Karpas-422 (cell line): ENCODE measurements around the gene SRCIN1. TPM values are rescaled to one million over a fixed set of nuclear protein-coding genes. Genes with fewer than 3 reads are reported as not detected.

Experiments used
- DNase-seq: peaks from one replicate; pipeline ENCODE4 v3.0.0-alpha.2; 2015
- H2AFZ ChIP-seq: fragments of 200-600 bp; sonication (generic); 2 replicates; pipeline ENCODE4 v1.6.1; 2014; ENCODE audit warnings: antibody characterized with exemption, low read length, mixed read lengths
- H3K27ac ChIP-seq: fragments of 200-600 bp; sonication (generic); 2 replicates; pipeline ENCODE4 v1.5.1; 2014; ENCODE audit warnings: mild to moderate bottlenecking, low read length, moderate library complexity
- H3K27me3 ChIP-seq: fragments of 200-600 bp; sonication (generic); 2 replicates; pipeline ENCODE4 v1.6.1; 2014; ENCODE audit warnings: low read length, mixed read lengths
- H3K36me3 ChIP-seq: fragments of 200-600 bp; sonication (generic); 2 replicates; pipeline ENCODE4 v1.6.1; 2014; ENCODE audit warnings: low read length, mixed read lengths; ENCODE audit not compliant: insufficient read depth
- H3K4me1 ChIP-seq: fragments of 200-600 bp; sonication (generic); 2 replicates; pipeline ENCODE4 v1.6.1; 2014; ENCODE audit warnings: mild to moderate bottlenecking, low read length, mixed read lengths
- H3K4me2 ChIP-seq: fragments of 200-600 bp; sonication (generic); 2 replicates; pipeline ENCODE4 v1.6.1; 2014; ENCODE audit warnings: low read length, low read depth, mild to moderate bottlenecking; ENCODE audit not compliant: poor library complexity, severe bottlenecking
- H3K4me3 ChIP-seq: fragments of 200-600 bp; sonication (generic); 2 replicates; pipeline ENCODE4 v1.5.1; 2014; ENCODE audit warnings: mild to moderate bottlenecking, antibody characterized with exemption, low read length, mixed read lengths
- H3K79me2 ChIP-seq: fragments of 200-600 bp; sonication (generic); 2 replicates; pipeline ENCODE4 v1.6.1; 2014; ENCODE audit warnings: mild to moderate bottlenecking, low read length, mixed read lengths
- H3K9ac ChIP-seq: fragments of 200-600 bp; sonication (generic); 2 replicates; pipeline ENCODE4 v1.6.0; 2014; ENCODE audit warnings: low read length
- H3K9me2 ChIP-seq: fragments of 200-600 bp; sonication (generic), shearing (Covaris generic); replicated peaks from 2 replicates; pipeline ENCODE4 v1.6.0; 2014; ENCODE audit warnings: mild to moderate bottlenecking, low read length, moderate library complexity; ENCODE audit not compliant: insufficient read depth
- H3K9me3 ChIP-seq: fragments of 300-700, 200-600 bp; sonication (generic); 2 replicates; pipeline ENCODE4 v1.6.1; 2014; ENCODE audit warnings: low read length, mixed read lengths
- H4K20me1 ChIP-seq: fragments of 200-600 bp; sonication (generic); 2 replicates; pipeline ENCODE4 v1.6.1; 2014; ENCODE audit warnings: mild to moderate bottlenecking, antibody characterized with exemption, low read length, low read depth; ENCODE audit not compliant: insufficient read depth
- total RNA-seq: library from RNA; depleted of rRNA; stranded (reverse); fragments of >200 nt; shearing (Covaris generic); gene quantifications from 2 replicates; pipeline ENCODE4 v1.2.3, GENCODE V29; 2014; ENCODE audit warnings: low replicate concordance

The SRCIN1 gene
- total RNA-seq, 1 experiment from 2014 or later = 0.86 TPM

GRCh38 chr17:38567350-38567749 is 38.4 kb downstream of the SRCIN1 start:
- no peak overlapping the region for H3K4me2 ChIP-seq
- H3K79me2 ChIP-seq = no peaks in the 10 kb centered on the region
- H3K9ac ChIP-seq = no peak overlapping the region
- H3K9me2 ChIP-seq = no peaks in the 10 kb centered on the region
- H3K4me1 ChIP-seq = peaks cover 5% of the 10 kb centered on the region
- H3K4me3 ChIP-seq = no peak overlapping the region
- H3K9me3 ChIP-seq = no peaks in the 10 kb centered on the region
- DNase-seq = no peak
- no peaks in the 10 kb centered on the region for H3K27me3 ChIP-seq
- H3K27ac ChIP-seq = no peak overlapping the region
- no peaks in the 10 kb centered on the region for H4K20me1 ChIP-seq
- H2AFZ ChIP-seq = no peak overlapping the region
- H3K36me3 ChIP-seq = no peaks in the 10 kb centered on the region

GRCh38 chr17:38566666-38567031 is 39.1 kb downstream of the SRCIN1 start:
- Histone ChIP-seq H2AFZ (no peak overlapping the region), H3K4me3 (no peak overlapping the region), H3K36me3 (no peaks in the 10 kb centered on the region), H3K9ac (no peak overlapping the region), H3K9me3 (no peaks in the 10 kb centered on the region), H3K27ac (no peak overlapping the region), H3K79me2 (no peaks in the 10 kb centered on the region), H3K27me3 (no peaks in the 10 kb centered on the region), H3K9me2 (no peaks in the 10 kb centered on the region), H3K4me2 (no peak overlapping the region), H3K4me1 (peaks cover 2% of the 10 kb centered on the region; the same call in 1 of the 2 replicates), H4K20me1 (no peaks in the 10 kb centered on the region)
- DNase-seq = no peak

- H2AFZ ChIP-seq = no peak overlapping the region
- H3K4me3 ChIP-seq = no peak overlapping the region
- DNase-seq = no peak
- H3K27ac ChIP-seq = no peak overlapping the region
- H3K79me2 ChIP-seq = no peaks in the 10 kb centered on the region
- H3K9ac ChIP-seq = no peak overlapping the region
- H4K20me1 ChIP-seq = no peaks in the 10 kb centered on the region
- no peaks in the 10 kb centered on the region for H3K27me3 ChIP-seq
- H3K36me3 ChIP-seq = no peaks in the 10 kb centered on the region
- no peaks in the 10 kb centered on the region for H3K4me1 ChIP-seq
- no peak overlapping the region for H3K4me2 ChIP-seq
- no peaks in the 10 kb centered on the region for H3K9me2 ChIP-seq
- H3K9me3 ChIP-seq = no peaks in the 10 kb centered on the region
Measured at GRCh38 chr17:38565853-38566665, 39.7 kb downstream of the SRCIN1 start.

GRCh38 chr17:38564869-38565268 is 40.9 kb downstream of the SRCIN1 start:
- Histone ChIP-seq H3K9me2 (no peaks in the 10 kb centered on the region), H3K4me1 (peaks cover 7% of the 10 kb centered on the region), H3K9me3 (no peaks in the 10 kb centered on the region), H3K27ac (no peak overlapping the region), H3K4me3 (no peak overlapping the region), H4K20me1 (peaks cover 7% of the 10 kb centered on the region; the same call in 1 of the 2 replicates), H3K4me2 (no peak overlapping the region), H3K36me3 (no peaks in the 10 kb centered on the region), H3K27me3 (no peaks in the 10 kb centered on the region), H3K79me2 (no peaks in the 10 kb centered on the region), H2AFZ (no peak overlapping the region), H3K9ac (no peak overlapping the region)
- no peak for DNase-seq

GRCh38 chr17:38564254-38564837 is 41.4 kb downstream of the SRCIN1 start:
- Histone ChIP-seq H3K4me2 (no peak overlapping the region), H3K27ac (no peak overlapping the region), H3K4me3 (no peak overlapping the region), H3K4me1 (peaks cover 12% of the 10 kb centered on the region), H3K27me3 (no peaks in the 10 kb centered on the region), H2AFZ (no peak overlapping the region), H3K9ac (no peak overlapping the region), H3K79me2 (no peaks in the 10 kb centered on the region), H4K20me1 (peaks cover 7% of the 10 kb centered on the region; the same call in 1 of the 2 replicates), H3K36me3 (no peaks in the 10 kb centered on the region), H3K9me2 (no peaks in the 10 kb centered on the region), H3K9me3 (no peaks in the 10 kb centered on the region)
- DNase-seq = no peak

GRCh38 chr17:38563362-38564253 is 42.1 kb downstream of the SRCIN1 start:
- H3K79me2 ChIP-seq = no peaks in the 10 kb centered on the region
- H3K9me2 ChIP-seq = no peaks in the 10 kb centered on the region
- DNase-seq = no peak
- no peak overlapping the region for H3K4me2 ChIP-seq
- no peak overlapping the region for H3K9ac ChIP-seq
- H3K9me3 ChIP-seq = no peaks in the 10 kb centered on the region
- no peaks in the 10 kb centered on the region for H3K27me3 ChIP-seq
- H3K36me3 ChIP-seq = no peaks in the 10 kb centered on the region
- no peak overlapping the region for H2AFZ ChIP-seq
- H4K20me1 ChIP-seq = peaks cover 7% of the 10 kb centered on the region; the same call in 1 of the 2 replicates
- no peak overlapping the region for H3K27ac ChIP-seq
- H3K4me3 ChIP-seq = no peak overlapping the region
- peaks cover 19% of the 10 kb centered on the region for H3K4me1 ChIP-seq

- Histone ChIP-seq H3K4me3 (no peak overlapping the region), H3K27ac (no peak overlapping the region), H3K9ac (no peak overlapping the region), H3K4me2 (no peak overlapping the region), H3K27me3 (no peaks in the 10 kb centered on the region), H3K9me3 (no peaks in the 10 kb centered on the region), H2AFZ (no peak overlapping the region), H3K79me2 (no peaks in the 10 kb centered on the region), H3K36me3 (no peaks in the 10 kb centered on the region), H3K4me1 (peaks cover 25% of the 10 kb centered on the region), H3K9me2 (no peaks in the 10 kb centered on the region), H4K20me1 (peaks cover 7% of the 10 kb centered on the region; the same call in 1 of the 2 replicates)
- DNase-seq = no peak
Measured at GRCh38 chr17:38562903-38563302, 42.8 kb downstream of the SRCIN1 start.

- Histone ChIP-seq H3K9me2 (no peaks in the 10 kb centered on the region), H3K27me3 (no peaks in the 10 kb centered on the region), H3K36me3 (no peaks in the 10 kb centered on the region), H2AFZ (no peak overlapping the region), H3K4me3 (no peak overlapping the region), H3K79me2 (no peaks in the 10 kb centered on the region), H4K20me1 (peaks cover 7% of the 10 kb centered on the region; the same call in 1 of the 2 replicates), H3K4me1 (peaks cover 29% of the 10 kb centered on the region), H3K4me2 (no peak overlapping the region), H3K9ac (no peak overlapping the region), H3K9me3 (no peaks in the 10 kb centered on the region), H3K27ac (no peak overlapping the region)
- DNase-seq = no peak
Measured at GRCh38 chr17:38562215-38562569, 43.6 kb downstream of the SRCIN1 start.
